GM12878 (cell line): ENCODE results near the gene TMTC3.

Source experiments
- CHD4 ChIP-seq: fragments of 200-600 bp; sonication (generic); IDR thresholded peaks from 2 replicates; pipeline ENCODE4 v1.6.1; 2016; ENCODE audit warnings: mild to moderate bottlenecking
- CREM ChIP-seq: IDR thresholded peaks from 2 replicates; pipeline ENCODE4 v1.6.1; 2014; ENCODE audit warnings: antibody characterized with exemption, low read depth
- POLR2A ChIP-seq: IDR thresholded peaks from 2 replicates; pipeline ENCODE4 v1.6.1; 2011; ENCODE audit warnings: low read depth, mild to moderate bottlenecking, low read length
- POLR2AphosphoS2 ChIP-seq: IDR thresholded peaks from 2 replicates; pipeline ENCODE4 v1.6.1; 2011; ENCODE audit warnings: low read depth, mild to moderate bottlenecking, low read length, improper control_type of control experiment, moderate library complexity
- POLR2AphosphoS5 ChIP-seq: IDR thresholded peaks from 2 replicates; pipeline ENCODE4 v1.6.1; 2011; ENCODE audit warnings: mild to moderate bottlenecking, low read length, inconsistent platforms
- SPI1 ChIP-seq: IDR thresholded peaks from 2 replicates; pipeline ENCODE4 v1.6.1; 2011; ENCODE audit warnings: low read depth, mild to moderate bottlenecking, low read length, moderate library complexity, borderline replicate concordance; ENCODE audit not compliant: insufficient read depth
- SREBF2 ChIP-seq: IDR thresholded peaks from 2 replicates; pipeline ENCODE4 v1.6.1; 2012; ENCODE audit warnings: mild to moderate bottlenecking, low read length
- TAF1 ChIP-seq: IDR thresholded peaks from 2 replicates; pipeline ENCODE4 v1.6.1; 2011; ENCODE audit warnings: mild to moderate bottlenecking, low read depth, low read length, borderline replicate concordance
- TF ChIP-seq, protein P1 (sequence below), 3 experiments: IDR thresholded peaks in 2 of 3; conservative IDR thresholded peaks in 1 of 3; 2 replicates each; pipeline ENCODE4 v1.5.1; 2011; ENCODE audit warnings: low read depth in 3 of 3, low read length in 3 of 3, mild to moderate bottlenecking in 3 of 3, control low read depth in 2 of 3, moderate library complexity in 2 of 3, inconsistent platforms in 1 of 3, mixed read lengths in 1 of 3; ENCODE audit not compliant: control insufficient read depth in 2 of 3, insufficient read depth in 1 of 3; ENCODE audit errors: extremely low read depth in 1 of 3

DNA sequence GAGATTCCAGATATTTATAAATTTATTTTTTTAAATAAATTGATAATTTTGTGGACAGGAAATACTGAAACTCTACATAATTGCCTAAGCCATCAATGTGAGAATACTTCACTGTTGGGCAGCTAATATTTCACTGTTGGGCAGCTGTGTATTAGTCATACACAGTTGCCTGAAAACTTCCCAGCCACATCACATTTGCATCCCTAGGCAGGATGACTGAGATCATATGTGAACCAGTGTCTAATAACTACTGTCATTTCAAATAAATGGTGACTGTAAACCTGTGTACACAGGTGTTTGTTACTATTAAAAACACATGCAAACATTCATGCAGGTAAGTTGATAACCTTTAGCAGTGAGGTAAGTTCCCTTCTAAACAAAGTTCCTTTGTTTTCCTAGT, 43.9 kb downstream of the TMTC3 start:
- TF ChIP-seq POLR2AphosphoS5 (no peak), POLR2AphosphoS2 (no peak), SPI1 (no peak), POLR2A (no peak), SREBF2 (no peak), CHD4 (no peak), TAF1 (no peak), CREM (no peak)
- TF ChIP-seq, protein P1, sequence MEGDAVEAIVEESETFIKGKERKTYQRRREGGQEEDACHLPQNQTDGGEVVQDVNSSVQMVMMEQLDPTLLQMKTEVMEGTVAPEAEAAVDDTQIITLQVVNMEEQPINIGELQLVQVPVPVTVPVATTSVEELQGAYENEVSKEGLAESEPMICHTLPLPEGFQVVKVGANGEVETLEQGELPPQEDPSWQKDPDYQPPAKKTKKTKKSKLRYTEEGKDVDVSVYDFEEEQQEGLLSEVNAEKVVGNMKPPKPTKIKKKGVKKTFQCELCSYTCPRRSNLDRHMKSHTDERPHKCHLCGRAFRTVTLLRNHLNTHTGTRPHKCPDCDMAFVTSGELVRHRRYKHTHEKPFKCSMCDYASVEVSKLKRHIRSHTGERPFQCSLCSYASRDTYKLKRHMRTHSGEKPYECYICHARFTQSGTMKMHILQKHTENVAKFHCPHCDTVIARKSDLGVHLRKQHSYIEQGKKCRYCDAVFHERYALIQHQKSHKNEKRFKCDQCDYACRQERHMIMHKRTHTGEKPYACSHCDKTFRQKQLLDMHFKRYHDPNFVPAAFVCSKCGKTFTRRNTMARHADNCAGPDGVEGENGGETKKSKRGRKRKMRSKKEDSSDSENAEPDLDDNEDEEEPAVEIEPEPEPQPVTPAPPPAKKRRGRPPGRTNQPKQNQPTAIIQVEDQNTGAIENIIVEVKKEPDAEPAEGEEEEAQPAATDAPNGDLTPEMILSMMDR (IDR thresholded peaks at IDR 0.05 in 2 of 3, conservative IDR thresholded peaks at IDR 0.05 in 1 of 3; ENCODE audit: control insufficient read depth in 2 of 3, extremely low read depth in 1 of 3, insufficient read depth in 1 of 3, low read depth in 3 of 3, low read length in 3 of 3) = no peak
